T47D (cell line): Measurements from ENCODE around the gene KLHL29.

ENCODE experiments used
- DNase-seq, 2 experiments: peaks; one replicate each; pipeline versions ENCODE4 v3.0.0 to v3.0.0-alpha.2; 2011 to 2012; ENCODE audit warnings: low read depth in 1 of 2, low spot score in 1 of 2
- JUND ChIP-seq: IDR thresholded peaks from 2 replicates; pipeline ENCODE4 v1.6.1; 2012; ENCODE audit warnings: low read depth
- in situ Hi-C: cut with HindIII; loops from 2 replicates; pipeline ENCODE4 v1.10.0; 2016; ENCODE audit warnings: low sequenced_read_pairs, low pct_unique_long_range_greater_than_20kb

KLHL29 gene

GRCh38 chr2:23544589-23545295, 159.8 kb downstream of the KLHL29 start:
- DNase-seq, result no peak
- in situ Hi-C loops, result no loop called here
- TF ChIP-seq JUND, result no peak

GRCh38 chr2:23545396-23545795, 160.4 kb downstream of the KLHL29 start:
- no peak for DNase-seq
- in situ Hi-C loops, result no loop called here

GRCh38 chr2:23545811-23546210, 160.8 kb downstream of the KLHL29 start:
- in situ Hi-C loops, result no loop called here
- TF ChIP-seq JUND, result no peak
- DNase-seq, result no peak

More at GRCh38 chr2:23545396-23545795, 160.4 kb downstream of the KLHL29 start:
- TF ChIP-seq JUND, result no peak

GRCh38 chr2:23546913-23547312, 161.9 kb downstream of the KLHL29 start:
- in situ Hi-C loops, result no loop called here
- no peak for TF ChIP-seq JUND
- DNase-seq, result no peak

- TF ChIP-seq JUND, result no peak
- DNase-seq, result no peak
- in situ Hi-C loops, result no loop called here
Measured at GRCh38 chr2:23547725-23548124, 162.7 kb downstream of the KLHL29 start.

GRCh38 chr2:23548143-23548769, 163.3 kb downstream of the KLHL29 start:
- TF ChIP-seq JUND, result no peak
- in situ Hi-C loops, result no loop called here
- no peak for DNase-seq

GRCh38 chr2:23549051-23549450, 164.1 kb downstream of the KLHL29 start:
- in situ Hi-C loops, result no loop called here
- no peak for DNase-seq
- no peak for TF ChIP-seq JUND

- TF ChIP-seq JUND, result no peak
- no peak for DNase-seq
- in situ Hi-C loops, result no loop called here
Measured at GRCh38 chr2:23549821-23550530, 165.0 kb downstream of the KLHL29 start.

GRCh38 chr2:23550553-23550952, 165.6 kb downstream of the KLHL29 start:
- no peak for DNase-seq
- in situ Hi-C loops, result no loop called here
- TF ChIP-seq JUND, result no peak

GRCh38 chr2:23551875-23552274, 166.9 kb downstream of the KLHL29 start:
- DNase-seq, result no peak
- in situ Hi-C loops, result no loop called here
- no peak for TF ChIP-seq JUND

GRCh38 chr2:23553561-23553960, 168.6 kb downstream of the KLHL29 start:
- DNase-seq, result no peak
- in situ Hi-C loops, result no loop called here
- TF ChIP-seq JUND, result no peak

- TF ChIP-seq JUND, result no peak
- DNase-seq, result no peak
- in situ Hi-C loops, result no loop called here
Measured at GRCh38 chr2:23554054-23554697, 169.2 kb downstream of the KLHL29 start.

- in situ Hi-C loops, result no loop called here
- TF ChIP-seq JUND, result no peak
- DNase-seq, result no peak
Measured at GRCh38 chr2:23555944-23556343, 171.0 kb downstream of the KLHL29 start.
